ENCODE measurements around the gene UCKL1. TPM values are rescaled to one million over a fixed set of nuclear protein-coding genes. Genes with fewer than 3 reads are reported as not detected.
A peak's percentile ranks its signal among the peaks of the same experiment; 100 is the strongest.

UCKL1 gene
- total RNA-seq, 1 experiment from 2014 or later = 55.1 TPM

DNA sequence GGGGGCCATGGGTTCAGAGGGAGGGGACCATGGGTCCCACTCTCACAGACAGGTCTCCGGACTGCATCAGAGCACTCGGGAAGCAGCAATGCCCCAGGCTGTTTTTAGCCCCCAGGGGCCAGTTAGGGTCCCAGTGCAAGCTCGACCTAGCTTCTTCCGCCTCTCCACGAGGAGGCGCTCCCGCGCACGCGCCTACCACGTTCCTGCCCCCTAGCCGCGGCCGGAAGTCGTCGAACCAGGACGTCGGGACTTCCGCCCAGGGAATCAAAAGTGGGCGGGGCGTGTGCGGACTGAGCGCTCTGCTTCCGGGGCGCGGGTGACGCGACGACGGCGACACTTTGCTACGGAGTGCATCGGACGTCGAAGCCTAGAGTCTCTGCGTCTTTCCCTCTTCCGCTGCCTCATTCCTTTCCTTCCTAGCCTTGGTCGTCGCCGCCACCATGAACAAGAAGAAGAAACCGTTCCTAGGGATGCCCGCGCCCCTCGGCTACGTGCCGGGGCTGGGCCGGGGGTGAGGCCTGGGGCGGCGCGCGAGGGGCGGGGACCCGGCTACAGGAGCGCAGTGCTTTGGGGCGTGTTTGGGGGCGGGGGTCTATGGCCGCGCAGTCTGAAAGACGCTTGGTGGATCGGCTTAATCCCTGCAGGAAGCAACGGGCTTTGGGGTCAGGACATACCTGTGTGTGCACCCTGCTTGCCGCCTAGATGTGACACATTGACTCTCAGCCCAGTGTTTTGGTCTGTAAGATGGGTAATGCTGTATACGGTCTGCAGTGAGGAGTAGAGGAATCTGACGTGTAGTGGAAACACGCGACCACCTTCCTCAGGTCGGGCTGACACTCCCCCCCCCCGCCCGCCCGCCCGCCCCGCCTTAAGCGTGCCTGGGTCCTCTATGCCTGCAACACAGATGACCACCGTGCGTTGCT, 24.9 kb upstream of the UCKL1 start, which contains the start of gene PRPF6:
Gene PRPF6 (plus strand): TSS at position 327 of the 923 bp plus-strand sequence. CDS start 114 bp downstream, at position 441.
- H3K79me2 ChIP-seq (ENCODE audit: low read depth) = peaks cover 33% of the 10 kb centered on the region
- ChIA-PET POLR2A (ENCODE audit: unreplicated experiment) (interaction anchor here (0.5 to 1.2 kb wide), 9 partner anchors 58 to 1956 kb away, joined by 3 to 36 read pairs (median 6); partner anchors contain the start of genes HELZ2, SRMS and TCEA2), CTCF (interaction anchor here (0.6 to 1.6 kb wide), 7 partner anchors 57 to 443 kb away, joined by 3 to 15 read pairs (median 3); partner anchors contain the start of genes PTK6 and TCEA2)
- no peaks in the 10 kb centered on the region for H3K27me3 ChIP-seq (ENCODE audit: insufficient read depth, low read depth)
- H3K9me2 ChIP-seq (ENCODE audit: insufficient read depth) = no peaks in the 10 kb centered on the region
- peak within 1 kb of the TSS; percentile 100 for H3K4me2 ChIP-seq
- peaks cover 17% of the 10 kb centered on the region for H3K36me3 ChIP-seq (ENCODE audit: low read depth)
- H3K4me3 ChIP-seq = peak within 1 kb of the TSS; percentile 99
- no TSS peak for BruUV-seq (replicated peaks)
- peaks cover 5% of the 10 kb centered on the region; the same call in 1 of the 2 replicates for H4K20me1 ChIP-seq (ENCODE audit: insufficient read depth)
- peak within 1 kb of the TSS; percentile 62 for H3K27ac ChIP-seq
- TF ChIP-seq, protein P1, sequence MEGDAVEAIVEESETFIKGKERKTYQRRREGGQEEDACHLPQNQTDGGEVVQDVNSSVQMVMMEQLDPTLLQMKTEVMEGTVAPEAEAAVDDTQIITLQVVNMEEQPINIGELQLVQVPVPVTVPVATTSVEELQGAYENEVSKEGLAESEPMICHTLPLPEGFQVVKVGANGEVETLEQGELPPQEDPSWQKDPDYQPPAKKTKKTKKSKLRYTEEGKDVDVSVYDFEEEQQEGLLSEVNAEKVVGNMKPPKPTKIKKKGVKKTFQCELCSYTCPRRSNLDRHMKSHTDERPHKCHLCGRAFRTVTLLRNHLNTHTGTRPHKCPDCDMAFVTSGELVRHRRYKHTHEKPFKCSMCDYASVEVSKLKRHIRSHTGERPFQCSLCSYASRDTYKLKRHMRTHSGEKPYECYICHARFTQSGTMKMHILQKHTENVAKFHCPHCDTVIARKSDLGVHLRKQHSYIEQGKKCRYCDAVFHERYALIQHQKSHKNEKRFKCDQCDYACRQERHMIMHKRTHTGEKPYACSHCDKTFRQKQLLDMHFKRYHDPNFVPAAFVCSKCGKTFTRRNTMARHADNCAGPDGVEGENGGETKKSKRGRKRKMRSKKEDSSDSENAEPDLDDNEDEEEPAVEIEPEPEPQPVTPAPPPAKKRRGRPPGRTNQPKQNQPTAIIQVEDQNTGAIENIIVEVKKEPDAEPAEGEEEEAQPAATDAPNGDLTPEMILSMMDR (conservative IDR thresholded peaks at IDR 0.05) = peak; percentile 78
- TF ChIP-seq EZH2 (IDR thresholded peaks at IDR 0.05; ENCODE audit: low read depth) = no peak
- peak within 1 kb of the TSS; percentile 91 for H2AFZ ChIP-seq
- H3K9me3 ChIP-seq (ENCODE audit: insufficient read depth, low read depth) = no peaks in the 10 kb centered on the region
- peak; percentile 90 to 96 for DNase-seq
- H3F3A ChIP-seq (ENCODE audit: insufficient read depth, low read depth) = peaks cover 36% of the 10 kb centered on the region
- intact Hi-C loops (cut with micrococcal nuclease; ENCODE audit: unreplicated experiment) = loop anchor here (1.0 kb wide), 1 partner anchor 82 kb away; the partner anchor contains the start of gene TCEA2
- peaks cover 17% of the 10 kb centered on the region for H3K4me1 ChIP-seq (replicated peaks; ENCODE audit: insufficient read depth)

DNA sequence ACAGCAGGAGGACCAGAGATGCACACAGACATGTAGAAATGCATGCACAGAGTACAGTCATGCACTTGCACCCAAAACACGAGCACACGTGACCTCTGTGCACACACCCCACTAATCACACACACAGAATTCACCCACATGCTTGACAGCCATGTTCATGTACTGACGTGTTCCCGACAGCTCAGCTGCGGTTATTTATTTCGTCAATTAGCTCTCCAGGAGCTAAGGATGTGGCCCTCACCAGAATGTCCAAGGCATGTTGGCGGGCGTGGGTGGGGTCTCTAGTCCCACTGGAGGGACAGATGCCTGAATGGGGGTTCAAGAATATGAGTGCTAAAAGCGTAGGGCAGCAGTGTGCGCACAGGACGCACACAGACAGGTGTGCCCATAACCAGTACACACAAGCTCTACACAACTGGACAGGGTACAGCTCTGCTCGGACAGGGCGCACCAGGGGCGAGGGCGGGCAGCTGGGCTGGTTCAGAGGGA, 24.1 kb upstream of the UCKL1 start:
- ChIA-PET CTCF (interaction anchor here (0.6 to 1.6 kb wide), 7 partner anchors 58 to 442 kb away, joined by 3 to 15 read pairs (median 3); partner anchors contain the start of genes PTK6 and TCEA2), POLR2A (ENCODE audit: unreplicated experiment) (interaction anchor here (0.5 to 1.0 kb wide), 7 partner anchors 59 to 1955 kb away, joined by 3 to 36 read pairs (median 12); partner anchors contain the start of genes HELZ2 and SRMS)
- TF ChIP-seq, protein P1 (conservative IDR thresholded peaks at IDR 0.05) = no peak
- TF ChIP-seq EZH2 (IDR thresholded peaks at IDR 0.05; ENCODE audit: low read depth) = no peak
- Histone ChIP-seq H3K9me2 (ENCODE audit: insufficient read depth) (no peaks in the 10 kb centered on the region), H3K27me3 (ENCODE audit: insufficient read depth, low read depth) (no peaks in the 10 kb centered on the region), H3K4me2 (peak overlapping the region; percentile 100), H3K4me3 (peak overlapping the region; percentile 99; the same call in 1 of the 2 replicates), H3K4me1 (replicated peaks; ENCODE audit: insufficient read depth) (peaks cover 17% of the 10 kb centered on the region), H2AFZ (peak overlapping the region; percentile 87), H3K79me2 (ENCODE audit: low read depth) (peaks cover 33% of the 10 kb centered on the region), H3F3A (ENCODE audit: insufficient read depth, low read depth) (peaks cover 35% of the 10 kb centered on the region), H4K20me1 (ENCODE audit: insufficient read depth) (peaks cover 5% of the 10 kb centered on the region; the same call in 1 of the 2 replicates), H3K27ac (peak overlapping the region; percentile 11; the same call in 1 of the 2 replicates), H3K9me3 (ENCODE audit: insufficient read depth, low read depth) (no peaks in the 10 kb centered on the region), H3K36me3 (ENCODE audit: low read depth) (peaks cover 11% of the 10 kb centered on the region)
- TSS peak; percentile 26 for BruUV-seq (replicated peaks)
- no peak for DNase-seq
- intact Hi-C loops (cut with micrococcal nuclease; ENCODE audit: unreplicated experiment) = no loop called here

Measured in PC-9 (cell line).